NT2/D1 (cell line): ENCODE results near the gene OPN3.

Experiments used
- DNase-seq: peaks from one replicate; pipeline ENCODE4 v3.0.0-alpha.2; 2011; ENCODE audit warnings: low read depth, low spot score
- H3K27me3 ChIP-seq: 2 replicates; pipeline ENCODE4 v1.6.0; 2011; ENCODE audit warnings: mild to moderate bottlenecking; ENCODE audit not compliant: insufficient read length, insufficient read depth
- H3K36me3 ChIP-seq: 2 replicates; pipeline ENCODE4 v1.6.1; 2011; ENCODE audit warnings: mild to moderate bottlenecking, low read length, mixed read lengths; ENCODE audit not compliant: insufficient read depth, insufficient read length
- H3K4me1 ChIP-seq: 2 replicates; pipeline ENCODE4 v1.5.1; 2011; ENCODE audit not compliant: insufficient read depth, insufficient read length
- H3K4me3 ChIP-seq: 2 replicates; pipeline ENCODE4 v1.5.1; 2011; ENCODE audit warnings: low read depth; ENCODE audit not compliant: insufficient read length
- H3K9ac ChIP-seq: 2 replicates; pipeline ENCODE4 v1.6.0; 2011; ENCODE audit warnings: low read depth; ENCODE audit not compliant: insufficient read length
- H3K9me3 ChIP-seq: 2 replicates; pipeline ENCODE4 v1.5.1; 2011; ENCODE audit warnings: mild to moderate bottlenecking, low read length; ENCODE audit not compliant: insufficient read depth
- SUZ12 ChIP-seq: IDR thresholded peaks from 2 replicates; pipeline ENCODE4 v1.6.1; 2011; ENCODE audit not compliant: insufficient read length, insufficient read depth; ENCODE audit errors: extremely low read depth
- YY1 ChIP-seq: IDR thresholded peaks from 2 replicates; pipeline ENCODE4 v1.6.1; 2011; ENCODE audit not compliant: insufficient read length, insufficient read depth
- ZNF274 ChIP-seq: IDR thresholded peaks from 2 replicates; pipeline ENCODE4 v1.6.1; 2011; ENCODE audit warnings: mild to moderate bottlenecking, low read depth, low read length

Gene OPN3

DNA sequence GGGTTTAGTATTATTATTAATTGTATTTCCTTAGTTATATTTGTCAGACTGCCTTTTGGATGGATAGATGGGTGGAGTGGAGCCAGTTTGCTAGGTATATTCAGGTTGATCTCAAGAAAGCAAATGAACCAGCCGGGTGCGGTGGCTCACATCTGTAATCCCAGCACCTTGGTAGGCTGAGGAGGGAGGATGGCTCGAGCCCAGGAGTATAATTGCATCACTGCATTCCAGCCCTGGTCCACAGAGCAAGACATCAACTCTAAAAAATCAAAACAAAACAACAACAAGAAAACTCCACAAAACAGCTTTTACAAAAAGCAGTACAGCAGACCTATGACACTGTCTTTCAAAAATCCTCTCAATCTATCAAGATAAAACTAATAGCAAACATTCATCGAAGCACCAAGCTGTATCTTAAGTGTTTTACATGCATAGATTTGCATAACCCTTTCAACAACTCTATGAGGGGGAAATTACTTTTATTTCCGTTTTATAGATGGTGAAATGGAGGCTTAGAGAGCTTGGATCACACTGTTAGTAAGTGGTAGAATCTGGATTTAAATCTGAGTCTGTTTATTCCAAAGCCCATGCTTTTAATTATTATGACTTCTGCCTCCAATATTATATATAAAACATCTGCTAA, 82.5 kb downstream of the OPN3 start:
- no peaks in the 10 kb centered on the region for H3K36me3 ChIP-seq
- H3K4me1 ChIP-seq: no peaks in the 10 kb centered on the region
- no peak overlapping the region for H3K4me3 ChIP-seq
- no peaks in the 10 kb centered on the region for H3K9me3 ChIP-seq
- no peak overlapping the region for H3K9ac ChIP-seq
- TF ChIP-seq SUZ12 (no peak), YY1 (no peak)
- no peak for DNase-seq
- H3K27me3 ChIP-seq: no peaks in the 10 kb centered on the region

DNA sequence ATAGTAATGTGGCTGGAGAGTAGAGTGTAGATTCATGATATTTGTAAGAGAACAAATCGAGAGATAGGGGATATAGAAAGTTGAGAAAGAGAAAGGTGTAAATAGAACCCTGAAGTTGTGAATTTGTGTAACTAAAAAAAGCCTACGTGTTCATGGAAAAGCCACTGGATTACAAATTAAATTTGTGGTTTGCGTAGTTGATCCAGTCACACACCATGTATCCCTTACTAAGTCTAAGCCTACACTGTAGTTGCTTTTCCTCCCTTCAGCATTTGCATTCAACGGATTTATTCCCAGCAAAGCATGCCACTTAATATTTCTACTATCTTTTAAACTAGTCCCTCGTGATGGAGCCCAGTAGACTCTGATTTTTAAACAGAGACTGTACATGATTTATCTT, 83.1 kb downstream of the OPN3 start:
- Histone ChIP-seq H3K9ac (no peak overlapping the region), H3K36me3 (no peaks in the 10 kb centered on the region), H3K27me3 (no peaks in the 10 kb centered on the region), H3K4me3 (no peak overlapping the region), H3K4me1 (no peaks in the 10 kb centered on the region), H3K9me3 (no peaks in the 10 kb centered on the region)
- no peak for DNase-seq
- no peak for TF ChIP-seq SUZ12

DNA sequence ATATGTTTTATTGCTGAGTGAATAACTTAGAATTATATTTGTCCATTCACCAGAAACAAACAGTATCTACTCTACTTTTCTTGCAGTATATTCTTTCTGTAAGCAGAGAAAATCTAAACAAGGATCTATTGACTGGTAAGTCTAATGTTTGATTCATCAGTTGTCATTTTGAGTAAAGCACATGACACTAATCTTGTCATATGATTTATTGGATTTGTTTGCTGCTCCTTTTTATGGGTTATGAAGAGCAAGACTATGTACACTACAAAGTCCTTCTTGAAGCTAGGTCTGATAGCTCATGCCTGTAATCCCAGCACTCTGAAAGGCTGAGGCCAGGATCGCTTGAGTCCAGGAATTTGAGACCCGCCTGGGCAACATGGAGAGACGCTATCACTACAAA, 84.6 kb downstream of the OPN3 start:
- no peak for DNase-seq
- H3K9ac ChIP-seq: no peak overlapping the region
- H3K36me3 ChIP-seq: no peaks in the 10 kb centered on the region
- H3K27me3 ChIP-seq: no peaks in the 10 kb centered on the region
- TF ChIP-seq ZNF274: no peak
- no peak for TF ChIP-seq YY1
- TF ChIP-seq SUZ12: no peak
- no peak overlapping the region for H3K4me3 ChIP-seq
- no peaks in the 10 kb centered on the region for H3K9me3 ChIP-seq
- no peaks in the 10 kb centered on the region for H3K4me1 ChIP-seq

DNA sequence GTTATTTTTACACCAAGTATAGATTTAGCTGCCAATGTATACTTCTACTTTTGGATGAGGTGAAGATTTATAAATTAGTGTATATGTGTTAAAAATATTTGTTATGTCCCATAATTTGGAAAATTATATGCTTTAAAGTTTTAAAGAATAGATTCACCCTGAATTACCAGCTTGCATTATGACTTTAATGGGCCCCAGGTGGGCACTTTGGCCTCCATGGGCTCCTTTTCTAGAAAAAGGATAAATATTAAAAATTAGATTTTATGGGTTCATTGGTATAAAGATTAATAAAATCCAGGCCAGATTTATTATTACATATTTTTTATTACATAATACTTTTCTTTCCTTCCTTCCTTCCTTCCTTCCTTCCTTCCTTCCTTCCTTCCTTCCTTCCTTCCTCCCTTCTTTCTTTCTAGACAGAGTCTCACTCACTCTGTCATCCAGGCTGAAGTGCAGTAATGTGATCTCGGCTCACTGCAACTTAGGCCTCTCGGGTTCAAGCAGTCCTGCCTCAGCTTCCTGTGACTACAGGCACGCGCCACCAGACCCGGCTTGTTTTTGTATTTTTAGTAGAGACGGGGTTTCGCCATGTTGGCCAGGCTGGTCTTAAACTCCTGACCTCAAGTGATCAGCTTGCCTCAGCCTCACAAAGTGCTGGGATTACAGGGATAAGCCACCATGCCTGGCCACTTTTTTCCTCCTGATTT, 86.1 kb downstream of the OPN3 start:
- TF ChIP-seq SUZ12: no peak
- TF ChIP-seq ZNF274: no peak
- no peak for TF ChIP-seq YY1
- no peak for DNase-seq
- no peaks in the 10 kb centered on the region for H3K9me3 ChIP-seq
- H3K4me3 ChIP-seq: no peak overlapping the region
- no peak overlapping the region for H3K9ac ChIP-seq
- H3K36me3 ChIP-seq: no peaks in the 10 kb centered on the region
- no peaks in the 10 kb centered on the region for H3K4me1 ChIP-seq
- H3K27me3 ChIP-seq: no peaks in the 10 kb centered on the region

DNA sequence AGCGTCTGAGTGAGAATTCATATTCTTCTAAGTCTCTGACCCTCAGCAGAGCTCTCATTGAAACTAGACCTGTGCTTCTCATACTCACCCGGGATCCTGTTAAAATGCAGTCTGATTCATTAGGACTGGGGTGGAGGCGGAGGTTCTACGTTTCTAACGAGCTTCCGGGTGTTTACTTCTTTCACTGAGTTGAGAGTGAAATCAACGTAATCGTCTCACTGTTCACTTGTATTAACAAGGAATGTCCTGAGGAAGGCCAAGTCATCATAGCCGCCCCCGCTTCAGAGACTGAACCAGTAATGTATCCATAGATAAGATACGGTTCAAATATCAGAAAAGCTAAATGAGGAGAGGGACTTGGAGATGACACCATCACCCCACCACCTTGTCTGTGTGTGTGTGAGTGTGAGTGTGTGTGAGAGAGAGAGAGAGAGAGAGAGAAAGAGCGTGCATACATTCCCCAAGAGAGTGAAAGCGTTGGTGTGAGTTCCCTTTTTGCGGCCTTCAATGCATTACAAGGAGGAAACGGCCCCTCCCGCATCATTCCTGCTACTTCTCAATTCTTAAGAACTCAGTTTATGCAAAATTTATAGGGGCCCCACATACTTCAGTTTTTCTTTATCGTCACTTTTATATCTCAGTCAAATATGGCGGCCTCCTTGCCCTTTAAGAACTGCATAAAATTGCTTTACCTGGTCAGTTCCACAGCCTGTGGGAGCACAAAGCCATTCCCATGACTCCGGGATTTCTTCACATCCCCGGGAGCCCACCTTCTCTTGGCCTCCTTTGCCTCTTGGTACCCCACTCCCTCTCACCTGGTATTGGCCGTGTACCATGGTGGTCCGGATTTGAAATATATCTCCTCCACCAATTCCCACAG, 88.2 kb downstream of the OPN3 start:
- no peaks in the 10 kb centered on the region for H3K9me3 ChIP-seq
- no peak overlapping the region for H3K9ac ChIP-seq
- no peaks in the 10 kb centered on the region for H3K4me1 ChIP-seq
- no peaks in the 10 kb centered on the region for H3K36me3 ChIP-seq
- no peak for TF ChIP-seq YY1
- no peak for TF ChIP-seq SUZ12
- TF ChIP-seq ZNF274: no peak
- DNase-seq: no peak
- no peaks in the 10 kb centered on the region for H3K27me3 ChIP-seq
- H3K4me3 ChIP-seq: no peak overlapping the region

DNA sequence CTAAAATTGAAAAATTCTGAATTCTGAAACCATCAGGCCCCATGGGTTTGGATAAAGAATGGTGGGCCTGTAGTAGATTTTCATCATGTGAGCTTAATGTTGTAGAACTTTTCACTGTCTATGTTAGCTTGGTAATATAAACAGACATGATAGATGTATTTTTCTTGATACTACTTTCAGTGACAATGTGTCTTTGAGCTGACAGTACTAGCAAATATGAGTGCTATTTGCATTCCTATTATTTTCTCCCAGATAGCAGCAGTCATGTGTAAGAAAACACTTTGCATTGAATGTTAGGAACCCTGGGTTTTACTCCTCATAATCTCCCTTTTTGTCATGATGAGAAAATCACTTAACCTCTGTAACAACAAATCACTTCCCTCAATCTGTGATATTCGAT, 89.9 kb downstream of the OPN3 start:
- no peak overlapping the region for H3K9ac ChIP-seq
- H3K4me3 ChIP-seq: no peak overlapping the region
- H3K36me3 ChIP-seq: no peaks in the 10 kb centered on the region
- no peaks in the 10 kb centered on the region for H3K4me1 ChIP-seq
- TF ChIP-seq ZNF274 (no peak), SUZ12 (no peak), YY1 (no peak)
- H3K9me3 ChIP-seq: no peaks in the 10 kb centered on the region
- DNase-seq: no peak
- H3K27me3 ChIP-seq: no peaks in the 10 kb centered on the region

DNA sequence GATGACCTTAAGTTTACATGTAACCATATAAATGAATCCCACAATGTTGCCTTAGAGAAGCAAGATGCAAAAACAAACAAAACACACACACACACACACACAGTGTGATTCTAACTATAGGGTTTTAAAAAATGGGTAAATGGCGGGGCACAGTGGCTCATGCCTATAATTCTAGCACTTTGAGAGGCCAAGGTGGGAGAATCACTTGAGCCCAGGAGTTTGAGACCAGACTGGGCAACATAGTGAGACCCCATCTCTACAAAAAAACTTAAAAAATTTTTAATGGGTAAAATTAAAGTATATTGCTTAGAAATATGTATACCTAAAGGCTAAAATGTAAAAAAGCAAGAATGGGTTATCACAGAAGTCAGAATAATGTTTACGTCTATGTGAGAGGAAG, 92.2 kb downstream of the OPN3 start:
- no peak overlapping the region for H3K9ac ChIP-seq
- no peak for TF ChIP-seq SUZ12
- no peaks in the 10 kb centered on the region for H3K4me1 ChIP-seq
- H3K36me3 ChIP-seq: no peaks in the 10 kb centered on the region
- no peaks in the 10 kb centered on the region for H3K27me3 ChIP-seq
- H3K9me3 ChIP-seq: no peaks in the 10 kb centered on the region
- H3K4me3 ChIP-seq: no peak overlapping the region
- DNase-seq: no peak
